Osteoblast (primary cell): ENCODE data around the gene CDH16. TPM values are rescaled to one million over a fixed set of nuclear protein-coding genes. Genes with fewer than 3 reads are reported as not detected.

Experiments used
- DNase-seq: peaks from one replicate; pipeline ENCODE4 v3.0.0; 2011; ENCODE audit warnings: low spot score, mixed read lengths; ENCODE audit not compliant: insufficient read length; ENCODE audit errors: missing footprints
- H2AFZ ChIP-seq: 2 replicates; pipeline ENCODE4 v1.6.0; 2011; ENCODE audit warnings: mild to moderate bottlenecking, low read length
- H3K27ac ChIP-seq: 2 replicates; pipeline ENCODE4 v1.5.1; 2011; ENCODE audit warnings: mild to moderate bottlenecking, low read depth, low read length, moderate library complexity
- H3K27me3 ChIP-seq: 2 replicates; pipeline ENCODE4 v1.6.0; 2012; ENCODE audit warnings: mild to moderate bottlenecking, control low read depth, inconsistent platforms, low read length, moderate library complexity; ENCODE audit not compliant: insufficient read depth
- H3K36me3 ChIP-seq: 2 replicates; pipeline ENCODE4 v1.5.1; 2011; ENCODE audit warnings: mild to moderate bottlenecking, low read length, control low read depth, moderate library complexity; ENCODE audit not compliant: insufficient read depth
- H3K4me1 ChIP-seq: 2 replicates; pipeline ENCODE4 v1.5.1; 2011; ENCODE audit warnings: mild to moderate bottlenecking, low read length, control low read depth, moderate library complexity; ENCODE audit not compliant: insufficient read depth
- H3K4me2 ChIP-seq: 2 replicates; pipeline ENCODE4 v1.6.0; 2011; ENCODE audit warnings: mild to moderate bottlenecking, low read length; ENCODE audit not compliant: insufficient read depth
- H3K4me3 ChIP-seq: fragments of 200-600 bp; sonication (generic); 3 replicates; pipeline ENCODE4 v1.5.1; 2012; ENCODE audit warnings: mild to moderate bottlenecking, low read length, inconsistent platforms; ENCODE audit not compliant: insufficient read depth
- H3K79me2 ChIP-seq: 2 replicates; pipeline ENCODE4 v1.6.0; 2012; ENCODE audit warnings: mild to moderate bottlenecking, low read length, control low read depth, inconsistent platforms; ENCODE audit not compliant: insufficient read depth
- H3K9me3 ChIP-seq: 2 replicates; pipeline ENCODE4 v1.5.1; 2011; ENCODE audit warnings: low read depth, low read length, control low read depth
- H4K20me1 ChIP-seq: 2 replicates; pipeline ENCODE4 v1.6.0; 2012; ENCODE audit warnings: mild to moderate bottlenecking, low read length, control low read depth; ENCODE audit not compliant: insufficient read depth
- total RNA-seq: library from RNA; depleted of rRNA; stranded (reverse); fragments of >200 nt; gene quantifications from 2 replicates; pipeline ENCODE4 v1.2.3, GENCODE V29; 2012
- TF ChIP-seq, protein P1 (sequence below): IDR thresholded peaks from 2 replicates; pipeline ENCODE4 v1.5.1; 2011; ENCODE audit warnings: mild to moderate bottlenecking, low read depth, low read length, moderate library complexity; ENCODE audit errors: extremely low read depth

CDH16 gene
- total RNA-seq, 1 donor, result not detected

DNA sequence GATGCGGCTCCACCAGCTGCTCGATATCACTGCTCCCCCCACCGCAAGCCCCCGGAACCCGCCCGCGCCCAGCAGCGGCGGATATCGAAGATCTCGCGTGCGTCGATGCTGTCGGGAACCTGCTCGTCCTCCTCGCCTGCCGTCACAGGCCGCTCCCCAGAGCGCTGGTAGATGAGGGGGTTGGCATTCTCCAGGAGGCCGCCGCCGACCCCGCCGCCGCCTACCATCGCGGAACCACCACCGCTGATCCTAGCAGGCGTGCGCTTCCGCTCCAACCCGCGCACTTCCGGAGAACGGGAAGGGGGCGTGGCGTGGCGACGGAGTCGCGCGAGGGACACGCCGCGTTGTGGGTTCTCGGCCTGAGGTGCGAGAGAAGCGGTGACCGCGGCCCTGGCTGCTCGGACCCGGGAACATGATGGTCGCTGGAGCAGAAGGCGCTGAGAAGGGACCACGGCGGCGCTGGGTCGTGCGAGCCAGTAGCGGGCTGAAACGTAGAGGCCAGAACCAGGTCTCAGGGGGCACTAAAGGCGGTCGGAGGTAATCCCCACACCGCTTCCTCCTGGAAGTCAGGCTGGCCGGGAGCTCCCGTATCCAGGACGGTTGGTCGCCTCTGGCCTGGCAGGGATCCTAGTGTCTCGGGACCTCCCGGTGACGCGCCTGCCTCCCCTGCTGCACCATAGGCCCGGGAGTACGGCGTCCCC is 15.6 kb upstream of the CDH16 start, which contains the start of gene CIAO2B:
Gene CIAO2B, minus strand, starts transcription at position 265 of the 701 bp plus-strand sequence. Its CDS starts 38 bp downstream, at position 227.
- Histone ChIP-seq H3K36me3 (peaks cover 10% of the 10 kb centered on the region), H3K79me2 (peaks cover 61% of the 10 kb centered on the region), H2AFZ (peak within 1 kb of the TSS; percentile 96)

GRCh38 chr16:66933776-66934137 is 15.1 kb upstream of the CDH16 start:
- Histone ChIP-seq H3K4me2 (peak overlapping the region; percentile 82), H2AFZ (peak overlapping the region; percentile 96), H3K4me3 (peak overlapping the region; percentile 90), H3K36me3 (peaks cover 5% of the 10 kb centered on the region), H3K27me3 (no peaks in the 10 kb centered on the region), H3K4me1 (peaks cover 18% of the 10 kb centered on the region), H4K20me1 (peaks cover 31% of the 10 kb centered on the region), H3K79me2 (peaks cover 57% of the 10 kb centered on the region), H3K27ac (peak overlapping the region; percentile 95), H3K9me3 (no peaks in the 10 kb centered on the region)
- TF ChIP-seq, protein P1, sequence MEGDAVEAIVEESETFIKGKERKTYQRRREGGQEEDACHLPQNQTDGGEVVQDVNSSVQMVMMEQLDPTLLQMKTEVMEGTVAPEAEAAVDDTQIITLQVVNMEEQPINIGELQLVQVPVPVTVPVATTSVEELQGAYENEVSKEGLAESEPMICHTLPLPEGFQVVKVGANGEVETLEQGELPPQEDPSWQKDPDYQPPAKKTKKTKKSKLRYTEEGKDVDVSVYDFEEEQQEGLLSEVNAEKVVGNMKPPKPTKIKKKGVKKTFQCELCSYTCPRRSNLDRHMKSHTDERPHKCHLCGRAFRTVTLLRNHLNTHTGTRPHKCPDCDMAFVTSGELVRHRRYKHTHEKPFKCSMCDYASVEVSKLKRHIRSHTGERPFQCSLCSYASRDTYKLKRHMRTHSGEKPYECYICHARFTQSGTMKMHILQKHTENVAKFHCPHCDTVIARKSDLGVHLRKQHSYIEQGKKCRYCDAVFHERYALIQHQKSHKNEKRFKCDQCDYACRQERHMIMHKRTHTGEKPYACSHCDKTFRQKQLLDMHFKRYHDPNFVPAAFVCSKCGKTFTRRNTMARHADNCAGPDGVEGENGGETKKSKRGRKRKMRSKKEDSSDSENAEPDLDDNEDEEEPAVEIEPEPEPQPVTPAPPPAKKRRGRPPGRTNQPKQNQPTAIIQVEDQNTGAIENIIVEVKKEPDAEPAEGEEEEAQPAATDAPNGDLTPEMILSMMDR, result no peak
- DNase-seq, result no peak

More for the DNA sequence above, 15.6 kb upstream of the CDH16 start, which contains the start of gene CIAO2B:
- Histone ChIP-seq H3K4me2 (peak within 1 kb of the TSS; percentile 82), H3K4me3 (peak within 1 kb of the TSS; percentile 90), H4K20me1 (peaks cover 31% of the 10 kb centered on the region), H3K27me3 (no peaks in the 10 kb centered on the region), H3K27ac (peak within 1 kb of the TSS; percentile 95), H3K9me3 (no peaks in the 10 kb centered on the region), H3K4me1 (peaks cover 18% of the 10 kb centered on the region)
- peak; percentile 98 for DNase-seq
- TF ChIP-seq, protein P1, result no peak

DNA sequence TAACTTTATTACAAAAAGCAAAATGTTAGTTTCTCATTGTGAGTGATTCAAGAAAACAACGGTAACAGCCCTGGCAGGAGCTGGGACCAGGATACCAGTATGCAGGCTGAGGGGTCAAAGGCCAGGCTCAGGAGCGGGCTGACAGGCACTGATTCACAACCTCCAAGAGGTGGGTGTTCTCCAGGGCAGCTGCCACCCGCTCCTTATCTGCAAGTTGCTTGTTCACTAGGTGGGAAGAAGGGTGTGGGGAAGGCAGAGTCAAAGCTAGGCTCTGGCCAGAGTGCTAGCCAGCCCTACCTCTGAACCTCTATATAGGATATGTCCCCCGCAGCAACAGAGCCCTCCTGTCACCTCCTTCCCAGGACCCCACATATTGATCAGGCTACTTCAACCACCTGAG is 13.4 kb upstream of the CDH16 start:
- TF ChIP-seq, protein P1, result no peak
- Histone ChIP-seq H3K4me2 (no peak overlapping the region), H3K9me3 (no peaks in the 10 kb centered on the region), H3K36me3 (peaks cover 5% of the 10 kb centered on the region), H3K27me3 (no peaks in the 10 kb centered on the region), H3K27ac (no peak overlapping the region), H2AFZ (no peak overlapping the region), H3K4me1 (peaks cover 34% of the 10 kb centered on the region), H4K20me1 (peaks cover 26% of the 10 kb centered on the region), H3K79me2 (peaks cover 43% of the 10 kb centered on the region), H3K4me3 (no peak overlapping the region)
- peak; percentile 31 for DNase-seq

DNA sequence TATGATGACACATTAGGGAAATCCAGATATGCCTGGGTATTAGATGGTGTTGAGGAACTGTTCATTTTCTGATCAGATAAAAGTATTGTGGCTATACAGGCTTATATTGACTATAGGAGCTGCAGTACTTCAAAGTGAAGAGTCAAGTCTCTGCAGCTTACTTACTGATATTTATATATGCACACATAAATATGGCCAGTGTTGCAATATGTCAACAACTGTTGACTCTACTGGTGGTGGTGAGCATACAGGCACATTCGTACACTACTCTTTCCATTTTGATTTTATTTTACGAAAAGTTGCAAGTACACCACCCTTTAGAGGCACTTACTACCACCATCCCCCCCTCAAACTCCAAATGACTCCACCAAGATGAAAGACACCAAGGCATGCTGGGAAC is 13.0 kb upstream of the CDH16 start:
- Histone ChIP-seq H3K9me3 (no peaks in the 10 kb centered on the region), H4K20me1 (peaks cover 23% of the 10 kb centered on the region), H3K79me2 (peaks cover 39% of the 10 kb centered on the region), H3K4me2 (no peak overlapping the region), H3K4me1 (peaks cover 37% of the 10 kb centered on the region), H3K27me3 (no peaks in the 10 kb centered on the region), H3K27ac (no peak overlapping the region), H3K4me3 (no peak overlapping the region), H2AFZ (no peak overlapping the region), H3K36me3 (peaks cover 5% of the 10 kb centered on the region)
- TF ChIP-seq, protein P1, result no peak
- DNase-seq, result peak; percentile 26
